Activated naive CD4-positive, alpha-beta T cell treated with anti-CD3 and anti-CD28 coated beads for 36 hours (primary cell): ENCODE results near the gene FHL5. TPM values are rescaled to one million over a fixed set of nuclear protein-coding genes. Genes with fewer than 3 reads are reported as not detected.

ENCODE experiments used
- CTCF ChIA-PET: fragments of 350-600 bp; sonication (Branson Sonifier 250); formaldehyde crosslinking; loops from one replicate; lab custom pipeline; 2021; ENCODE audit warnings: antibody characterized with exemption; lab: Charles Lee
- DNase-seq: peaks from one replicate; pipeline ENCODE4 v3.0.0-alpha.2; 2020
- H3K27ac Mint-ChIP-seq: one replicate; pipeline ENCODE4 v1.8.0; 2021; ENCODE audit warnings: mild to moderate bottlenecking, mixed read lengths
- H3K27me3 Mint-ChIP-seq: one replicate; pipeline ENCODE4 v1.8.0; 2021; ENCODE audit warnings: low read depth, mixed read lengths
- H3K36me3 Mint-ChIP-seq: one replicate; pipeline ENCODE4 v1.8.0; 2021; ENCODE audit warnings: low read depth, mixed read lengths
- H3K4me1 Mint-ChIP-seq: one replicate; pipeline ENCODE4 v1.8.0; 2021; ENCODE audit warnings: low read depth, mixed read lengths
- H3K4me3 Mint-ChIP-seq: one replicate; pipeline ENCODE4 v1.8.0; 2021; ENCODE audit warnings: mild to moderate bottlenecking, moderate library complexity, mixed read lengths
- H3K9me3 Mint-ChIP-seq: one replicate; pipeline ENCODE4 v1.8.0; 2021; ENCODE audit warnings: mixed read lengths
- intact Hi-C: fragments of 100-400 bp; cut with micrococcal nuclease; formaldehyde crosslinking; loops from one replicate; pipeline ENCODE4 v1.15.1; 2023
- total RNA-seq, 2 experiments: library from RNA; stranded (reverse); gene quantifications; one replicate each; pipeline ENCODE4 v1.2.3, GENCODE V29; 2021

FHL5 gene
- total RNA-seq, result not detected

- Mint-ChIP-seq H3K27ac (no peak within 1 kb of the TSS), H3K9me3 (peaks cover 2% of the 10 kb centered on the region), H3K36me3 (no peaks in the 10 kb centered on the region), H3K4me3 (no peak within 1 kb of the TSS), H3K4me1 (peaks cover 2% of the 10 kb centered on the region), H3K27me3 (peaks cover 2% of the 10 kb centered on the region)
- DNase-seq, result no peak
- CTCF ChIA-PET, result no interaction called here
- intact Hi-C loops, result no loop called here
Measured at GRCh38 chr6:96562886-96563285, at the start of gene FHL5. Gene FHL5 (plus strand): TSS chr6:96563128. CDS start chr6:96603614, 40,486 bp downstream.

- intact Hi-C loops, result loop anchor here (1.0 to 2.0 kb wide), 4 partner anchors 54 to 943 kb away; partner anchors contain the start of genes KLHL32, MANEA and NDUFAF4
- CTCF ChIA-PET, result no interaction called here
- Mint-ChIP-seq H3K36me3 (peaks cover 1% of the 10 kb centered on the region), H3K9me3 (no peaks in the 10 kb centered on the region), H3K27me3 (no peaks in the 10 kb centered on the region), H3K4me1 (peaks cover 13% of the 10 kb centered on the region), H3K4me3 (peak overlapping the region; percentile 98), H3K27ac (no peak overlapping the region)
- DNase-seq, result no peak
Measured at GRCh38 chr6:96520171-96521115, 42.5 kb upstream of the FHL5 start.

GRCh38 chr6:96521306-96521643 is 41.7 kb upstream of the FHL5 start:
- peak overlapping the region; percentile 98 for H3K4me3 Mint-ChIP-seq
- H3K4me1 Mint-ChIP-seq, result peaks cover 13% of the 10 kb centered on the region
- intact Hi-C loops, result loop anchor here (1.0 to 2.0 kb wide), 4 partner anchors 54 to 944 kb away; partner anchors contain the start of genes KLHL32, MANEA and NDUFAF4
- H3K27ac Mint-ChIP-seq, result peak overlapping the region; percentile 99
- CTCF ChIA-PET, result no interaction called here
- H3K27me3 Mint-ChIP-seq, result no peaks in the 10 kb centered on the region
- no peaks in the 10 kb centered on the region for H3K9me3 Mint-ChIP-seq
- no peak for DNase-seq
- H3K36me3 Mint-ChIP-seq, result peaks cover 4% of the 10 kb centered on the region

- H3K4me3 Mint-ChIP-seq, result peak within 1 kb of the TSS; percentile 98
- peak; percentile 92 for DNase-seq
- H3K27ac Mint-ChIP-seq, result peak within 1 kb of the TSS; percentile 99
- intact Hi-C loops, result loop anchor here (1.0 to 2.0 kb wide), 8 partner anchors 31 to 945 kb away; partner anchors contain the start of genes GPR63, KLHL32, MANEA and MMS22L
- CTCF ChIA-PET, result no interaction called here
- peaks cover 7% of the 10 kb centered on the region for H3K36me3 Mint-ChIP-seq
- H3K27me3 Mint-ChIP-seq, result no peaks in the 10 kb centered on the region
- peaks cover 13% of the 10 kb centered on the region for H3K4me1 Mint-ChIP-seq
- no peaks in the 10 kb centered on the region for H3K9me3 Mint-ChIP-seq
Measured at GRCh38 chr6:96521644-96522464, 41.1 kb upstream of the FHL5 start, which contains the start of gene UFL1. Gene UFL1 (plus strand): TSS chr6:96521806. CDS start chr6:96521874, 68 bp downstream.

- CTCF ChIA-PET, result no interaction called here
- DNase-seq, result no peak
- intact Hi-C loops, result loop anchor here (1.0 to 2.0 kb wide), 4 partner anchors 30 to 761 kb away; partner anchors contain the start of genes GPR63 and MMS22L
- no peaks in the 10 kb centered on the region for H3K27me3 Mint-ChIP-seq
- peak overlapping the region; percentile 98 for H3K4me3 Mint-ChIP-seq
- H3K4me1 Mint-ChIP-seq, result peaks cover 13% of the 10 kb centered on the region
- peak overlapping the region; percentile 99 for H3K27ac Mint-ChIP-seq
- peaks cover 12% of the 10 kb centered on the region for H3K36me3 Mint-ChIP-seq
- no peaks in the 10 kb centered on the region for H3K9me3 Mint-ChIP-seq
Measured at GRCh38 chr6:96522465-96523009, 40.4 kb upstream of the FHL5 start.

GRCh38 chr6:96528193-96528592 is 34.7 kb upstream of the FHL5 start:
- no peak for DNase-seq
- no peaks in the 10 kb centered on the region for H3K9me3 Mint-ChIP-seq
- H3K27ac Mint-ChIP-seq, result no peak overlapping the region
- H3K36me3 Mint-ChIP-seq, result peaks cover 37% of the 10 kb centered on the region
- no peak overlapping the region for H3K4me3 Mint-ChIP-seq
- CTCF ChIA-PET, result no interaction called here
- H3K4me1 Mint-ChIP-seq, result peaks cover 11% of the 10 kb centered on the region
- H3K27me3 Mint-ChIP-seq, result no peaks in the 10 kb centered on the region
- intact Hi-C loops, result no loop called here

- H3K27me3 Mint-ChIP-seq, result no peaks in the 10 kb centered on the region
- H3K4me1 Mint-ChIP-seq, result peaks cover 9% of the 10 kb centered on the region
- intact Hi-C loops, result no loop called here
- CTCF ChIA-PET, result no interaction called here
- H3K4me3 Mint-ChIP-seq, result no peak overlapping the region
- no peak overlapping the region for H3K27ac Mint-ChIP-seq
- no peaks in the 10 kb centered on the region for H3K9me3 Mint-ChIP-seq
- H3K36me3 Mint-ChIP-seq, result peaks cover 32% of the 10 kb centered on the region
- no peak for DNase-seq
Measured at GRCh38 chr6:96532399-96532798, 30.5 kb upstream of the FHL5 start.

GRCh38 chr6:96537726-96538125 is 25.2 kb upstream of the FHL5 start:
- H3K4me1 Mint-ChIP-seq, result no peaks in the 10 kb centered on the region
- intact Hi-C loops, result no loop called here
- no peaks in the 10 kb centered on the region for H3K9me3 Mint-ChIP-seq
- H3K27me3 Mint-ChIP-seq, result no peaks in the 10 kb centered on the region
- no peak overlapping the region for H3K27ac Mint-ChIP-seq
- no peak overlapping the region for H3K4me3 Mint-ChIP-seq
- peaks cover 26% of the 10 kb centered on the region for H3K36me3 Mint-ChIP-seq
- no peak for DNase-seq
- CTCF ChIA-PET, result no interaction called here

- H3K36me3 Mint-ChIP-seq, result peaks cover 33% of the 10 kb centered on the region
- no peaks in the 10 kb centered on the region for H3K27me3 Mint-ChIP-seq
- CTCF ChIA-PET, result no interaction called here
- H3K4me1 Mint-ChIP-seq, result no peaks in the 10 kb centered on the region
- H3K27ac Mint-ChIP-seq, result no peak overlapping the region
- peak; percentile 6 for DNase-seq
- intact Hi-C loops, result loop anchor here (1.0 to 5.0 kb wide), 3 partner anchors 355 to 850 kb away; partner anchors contain the start of gene NDUFAF4
- no peak overlapping the region for H3K4me3 Mint-ChIP-seq
- no peaks in the 10 kb centered on the region for H3K9me3 Mint-ChIP-seq
Measured at GRCh38 chr6:96542702-96543101, 20.2 kb upstream of the FHL5 start.

- Mint-ChIP-seq H3K4me3 (no peak overlapping the region), H3K4me1 (no peaks in the 10 kb centered on the region), H3K27me3 (no peaks in the 10 kb centered on the region), H3K27ac (no peak overlapping the region), H3K36me3 (peaks cover 32% of the 10 kb centered on the region), H3K9me3 (no peaks in the 10 kb centered on the region)
- no peak for DNase-seq
- CTCF ChIA-PET, result interaction anchor here (1.1 kb wide), 1 partner anchor 16 kb away, joined by 3 read pairs; no protein-coding TSS in a partner anchor
- intact Hi-C loops, result no loop called here
Measured at GRCh38 chr6:96545882-96546281, 17.0 kb upstream of the FHL5 start.

- no peak for DNase-seq
- H3K4me3 Mint-ChIP-seq, result no peak overlapping the region
- intact Hi-C loops, result no loop called here
- H3K27me3 Mint-ChIP-seq, result no peaks in the 10 kb centered on the region
- H3K27ac Mint-ChIP-seq, result no peak overlapping the region
- CTCF ChIA-PET, result no interaction called here
- H3K36me3 Mint-ChIP-seq, result peaks cover 39% of the 10 kb centered on the region
- no peaks in the 10 kb centered on the region for H3K4me1 Mint-ChIP-seq
- H3K9me3 Mint-ChIP-seq, result no peaks in the 10 kb centered on the region
Measured at GRCh38 chr6:96547654-96548053, 15.3 kb upstream of the FHL5 start.

- no peak overlapping the region for H3K27ac Mint-ChIP-seq
- peaks cover 44% of the 10 kb centered on the region for H3K36me3 Mint-ChIP-seq
- intact Hi-C loops, result no loop called here
- peaks cover 2% of the 10 kb centered on the region for H3K9me3 Mint-ChIP-seq
- peaks cover 6% of the 10 kb centered on the region for H3K4me1 Mint-ChIP-seq
- CTCF ChIA-PET, result no interaction called here
- no peak overlapping the region for H3K4me3 Mint-ChIP-seq
- no peaks in the 10 kb centered on the region for H3K27me3 Mint-ChIP-seq
- no peak for DNase-seq
Measured at GRCh38 chr6:96554558-96554957, 8.4 kb upstream of the FHL5 start.
